Stimulated activated naive B cell treated with anti-CD40 and anti-IgM and Interleukin-4, amounts not matched to agents 10 μg/mL and 1 μg/mL and 100 μg/mL, for 72 hours (primary cell): ENCODE data around the gene TOX2.
A peak's percentile ranks its signal among the peaks of the same experiment; 100 is the strongest.

ENCODE experiments used
- ATAC-seq, 2 donors: fragments of 150-1000 bp; cut with Tn5 transposase; replicated peaks; 2 replicates each; pipeline ENCODE4 v1.10.0; 2021; ENCODE audit warnings: moderate library complexity in 1 of 2
- DNase-seq: peaks from one replicate; pipeline ENCODE4 v3.0.0; 2021
- H3K27ac Mint-ChIP-seq: one replicate; pipeline ENCODE4 v1.8.0; 2022; ENCODE audit warnings: mild to moderate bottlenecking, mixed read lengths
- H3K27me3 Mint-ChIP-seq, 2 donors: one replicate each; pipeline ENCODE4 v1.8.0; 2022; ENCODE audit warnings: mixed read lengths in 2 of 2
- H3K36me3 Mint-ChIP-seq, 2 donors: one replicate each; pipeline ENCODE4 v1.8.0; 2022; ENCODE audit warnings: mixed read lengths in 2 of 2, mild to moderate bottlenecking in 1 of 2
- H3K4me1 Mint-ChIP-seq, 2 donors: one replicate each; pipeline ENCODE4 v1.8.0; 2022; ENCODE audit warnings: mixed read lengths in 2 of 2, mild to moderate bottlenecking in 1 of 2
- H3K4me3 Mint-ChIP-seq, 2 donors: one replicate each; pipeline ENCODE4 v1.8.0; 2022; ENCODE audit warnings: mild to moderate bottlenecking in 2 of 2, mixed read lengths in 2 of 2, moderate library complexity in 1 of 2
- H3K9me3 Mint-ChIP-seq, 2 donors: one replicate each; pipeline ENCODE4 v1.8.0; 2022; ENCODE audit warnings: mixed read lengths in 2 of 2, mild to moderate bottlenecking in 1 of 2

The TOX2 gene

GRCh38 chr20:43988867-43989266 is 74.2 kb downstream of the TOX2 start:
- Mint-ChIP-seq H3K4me3 (no peak overlapping the region), H3K9me3 (peaks cover 0 to 2% of the 10 kb centered on the region in 2 donors), H3K27me3 (peaks cover 6 to 7% of the 10 kb centered on the region in 2 donors), H3K36me3 (no peaks in the 10 kb centered on the region), H3K4me1 (no peaks in the 10 kb centered on the region), H3K27ac (no peak overlapping the region)
- DNase-seq (no peak), ATAC-seq (no peak)

- Mint-ChIP-seq H3K4me1 (no peaks in the 10 kb centered on the region), H3K9me3 (peaks cover 0 to 4% of the 10 kb centered on the region in 2 donors), H3K4me3 (no peak overlapping the region), H3K36me3 (no peaks in the 10 kb centered on the region), H3K27me3 (peaks cover 7 to 18% of the 10 kb centered on the region in 2 donors), H3K27ac (no peak overlapping the region)
- DNase-seq, result no peak
- ATAC-seq, result no peak
Observed at GRCh38 chr20:43991261-43991660, 76.6 kb downstream of the TOX2 start.

GRCh38 chr20:43991982-43992381 is 77.3 kb downstream of the TOX2 start:
- H3K27me3 Mint-ChIP-seq, result peaks cover 7 to 23% of the 10 kb centered on the region in 2 donors

GRCh38 chr20:43992885-43993284 is 78.2 kb downstream of the TOX2 start:
- no peak overlapping the region for H3K4me3 Mint-ChIP-seq
- peaks cover 0 to 6% of the 10 kb centered on the region in 2 donors for H3K9me3 Mint-ChIP-seq
- H3K4me1 Mint-ChIP-seq, result no peaks in the 10 kb centered on the region
- H3K36me3 Mint-ChIP-seq, result no peaks in the 10 kb centered on the region
- no peak for ATAC-seq
- no peak for DNase-seq
- no peak overlapping the region for H3K27ac Mint-ChIP-seq
- peaks cover 7 to 20% of the 10 kb centered on the region in 2 donors for H3K27me3 Mint-ChIP-seq

More at GRCh38 chr20:43991982-43992381, 77.3 kb downstream of the TOX2 start:
- peaks cover 0 to 6% of the 10 kb centered on the region in 2 donors for H3K9me3 Mint-ChIP-seq
- DNase-seq, result no peak
- no peaks in the 10 kb centered on the region for H3K4me1 Mint-ChIP-seq
- no peak overlapping the region for H3K27ac Mint-ChIP-seq
- no peaks in the 10 kb centered on the region for H3K36me3 Mint-ChIP-seq
- H3K4me3 Mint-ChIP-seq, result no peak overlapping the region
- ATAC-seq, result no peak

GRCh38 chr20:43993560-43993959 is 78.9 kb downstream of the TOX2 start:
- H3K27ac Mint-ChIP-seq, result no peak overlapping the region

GRCh38 chr20:43994486-43995100 is 79.9 kb downstream of the TOX2 start:
- Mint-ChIP-seq H3K4me3 (no peak overlapping the region), H3K36me3 (no peaks in the 10 kb centered on the region), H3K27me3 (peaks cover 7 to 20% of the 10 kb centered on the region in 2 donors), H3K4me1 (no peaks in the 10 kb centered on the region), H3K27ac (no peak overlapping the region), H3K9me3 (peaks cover 0 to 6% of the 10 kb centered on the region in 2 donors)
- DNase-seq (no peak), ATAC-seq (no peak)

More at GRCh38 chr20:43993560-43993959, 78.9 kb downstream of the TOX2 start:
- Mint-ChIP-seq H3K36me3 (no peaks in the 10 kb centered on the region), H3K27me3 (peaks cover 7 to 20% of the 10 kb centered on the region in 2 donors), H3K9me3 (peaks cover 0 to 6% of the 10 kb centered on the region in 2 donors), H3K4me3 (no peak overlapping the region), H3K4me1 (no peaks in the 10 kb centered on the region)
- ATAC-seq, result no peak
- no peak for DNase-seq

- H3K9me3 Mint-ChIP-seq, result peaks cover 0 to 4% of the 10 kb centered on the region in 2 donors
- DNase-seq (no peak), ATAC-seq (no peak)
- H3K4me3 Mint-ChIP-seq, result no peak overlapping the region
- no peaks in the 10 kb centered on the region for H3K36me3 Mint-ChIP-seq
- no peak overlapping the region for H3K27ac Mint-ChIP-seq
- H3K27me3 Mint-ChIP-seq, result peaks cover 17 to 31% of the 10 kb centered on the region in 2 donors
- no peaks in the 10 kb centered on the region for H3K4me1 Mint-ChIP-seq
Observed at GRCh38 chr20:43995645-43996044, 81.0 kb downstream of the TOX2 start.

DNA sequence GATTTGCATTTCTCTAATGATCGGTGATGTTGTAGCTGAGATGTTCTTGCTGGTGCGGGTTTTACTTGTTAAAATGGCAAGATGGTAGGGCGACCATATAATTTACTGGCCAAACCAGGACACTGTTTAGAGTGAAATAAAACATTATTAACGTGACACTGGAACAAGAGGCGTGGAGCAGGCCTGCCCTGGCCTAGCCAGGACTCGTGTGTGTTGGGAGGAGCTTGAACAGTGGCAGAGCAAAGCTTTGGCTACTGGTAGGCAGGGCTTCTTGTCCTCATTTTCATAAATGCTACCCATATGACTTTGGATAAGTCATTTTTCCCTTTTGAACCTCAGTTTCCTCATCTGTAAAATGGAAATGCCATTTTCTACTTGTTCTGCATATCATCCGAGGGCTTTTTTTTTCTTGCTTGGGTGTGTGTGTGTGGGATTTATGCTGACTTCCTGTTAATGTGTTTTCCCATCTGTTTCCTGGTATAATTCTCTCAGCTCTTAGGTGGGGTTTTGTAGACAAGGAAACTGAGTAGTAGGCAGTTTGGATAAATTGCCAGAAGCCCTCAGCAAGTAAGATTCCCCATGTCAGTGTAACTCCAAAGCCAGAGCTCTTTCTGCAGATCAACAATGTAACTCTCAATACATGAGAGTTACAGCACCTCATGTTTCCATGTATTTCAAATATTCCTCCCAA is 81.7 kb downstream of the TOX2 start:
- ATAC-seq (no peak), DNase-seq (no peak)
- Mint-ChIP-seq H3K4me3 (no peak overlapping the region), H3K27me3 (peaks cover 19 to 33% of the 10 kb centered on the region in 2 donors), H3K27ac (no peak overlapping the region), H3K36me3 (no peaks in the 10 kb centered on the region), H3K4me1 (no peaks in the 10 kb centered on the region), H3K9me3 (peaks cover 0 to 4% of the 10 kb centered on the region in 2 donors)

DNA sequence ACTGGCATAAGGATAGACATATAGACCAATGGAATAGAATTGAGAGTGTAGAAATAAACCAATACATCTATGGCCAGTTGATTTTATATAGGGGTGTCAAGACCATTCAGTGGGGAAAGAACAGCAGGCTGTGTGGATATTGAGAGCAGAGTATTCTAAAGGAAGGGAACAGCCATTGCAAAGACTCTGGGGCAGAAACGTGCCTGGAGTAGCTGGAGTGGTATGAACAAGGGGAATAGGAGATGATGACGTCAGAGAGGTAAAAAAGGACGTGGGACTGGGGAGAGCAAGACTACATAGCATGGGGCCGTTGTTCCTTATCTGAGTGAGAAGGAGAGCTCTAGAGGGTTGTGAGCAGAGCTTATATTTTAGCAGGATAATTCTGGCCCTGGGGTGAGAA is 85.2 kb downstream of the TOX2 start:
- ATAC-seq (no peak), DNase-seq (no peak)
- Mint-ChIP-seq H3K36me3 (no peaks in the 10 kb centered on the region), H3K9me3 (peaks cover 0 to 4% of the 10 kb centered on the region in 2 donors), H3K4me3 (no peak overlapping the region), H3K27ac (no peak overlapping the region), H3K4me1 (peaks cover 4 to 6% of the 10 kb centered on the region in 2 donors), H3K27me3 (peaks cover 37 to 50% of the 10 kb centered on the region in 2 donors)

GRCh38 chr20:44001667-44002596 is 87.3 kb downstream of the TOX2 start:
- H3K27me3 Mint-ChIP-seq, result peaks cover 40% of the 10 kb centered on the region in 2 donors
- no peak overlapping the region for H3K4me3 Mint-ChIP-seq
- peaks cover 4 to 6% of the 10 kb centered on the region in 2 donors for H3K4me1 Mint-ChIP-seq
- no peaks in the 10 kb centered on the region for H3K36me3 Mint-ChIP-seq
- H3K27ac Mint-ChIP-seq, result no peak overlapping the region
- peak; percentile 48 to 81 for ATAC-seq
- no peaks in the 10 kb centered on the region for H3K9me3 Mint-ChIP-seq
- DNase-seq, result peak; percentile 8

- Mint-ChIP-seq H3K36me3 (no peaks in the 10 kb centered on the region), H3K27ac (no peak overlapping the region), H3K4me3 (no peak overlapping the region), H3K27me3 (peaks cover 38 to 40% of the 10 kb centered on the region in 2 donors), H3K9me3 (no peaks in the 10 kb centered on the region), H3K4me1 (peaks cover 4 to 6% of the 10 kb centered on the region in 2 donors)
- DNase-seq (no peak), ATAC-seq (no peak)
Observed at GRCh38 chr20:44002861-44003260, 88.2 kb downstream of the TOX2 start.

DNA sequence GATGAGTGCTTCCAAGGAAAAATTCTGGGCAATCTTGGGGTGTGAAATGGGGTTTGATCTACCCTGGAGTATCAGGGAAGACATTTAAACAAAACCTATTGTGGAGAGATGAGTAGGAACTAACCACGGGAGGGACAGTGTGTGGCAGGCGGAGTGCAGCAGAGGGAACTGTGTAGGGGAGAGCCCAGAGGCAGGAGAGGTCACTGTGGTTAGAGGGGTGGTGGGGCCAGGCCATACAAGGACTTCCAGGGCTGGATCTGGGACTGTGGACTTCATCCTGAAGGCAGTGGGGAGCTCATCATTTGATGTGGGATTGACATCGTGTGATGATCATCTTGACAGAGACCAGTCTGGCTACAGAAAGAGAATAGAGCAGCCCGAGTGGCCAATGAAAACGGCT is 89.0 kb downstream of the TOX2 start:
- ATAC-seq, result no peak
- peaks cover 38 to 40% of the 10 kb centered on the region in 2 donors for H3K27me3 Mint-ChIP-seq

DNA sequence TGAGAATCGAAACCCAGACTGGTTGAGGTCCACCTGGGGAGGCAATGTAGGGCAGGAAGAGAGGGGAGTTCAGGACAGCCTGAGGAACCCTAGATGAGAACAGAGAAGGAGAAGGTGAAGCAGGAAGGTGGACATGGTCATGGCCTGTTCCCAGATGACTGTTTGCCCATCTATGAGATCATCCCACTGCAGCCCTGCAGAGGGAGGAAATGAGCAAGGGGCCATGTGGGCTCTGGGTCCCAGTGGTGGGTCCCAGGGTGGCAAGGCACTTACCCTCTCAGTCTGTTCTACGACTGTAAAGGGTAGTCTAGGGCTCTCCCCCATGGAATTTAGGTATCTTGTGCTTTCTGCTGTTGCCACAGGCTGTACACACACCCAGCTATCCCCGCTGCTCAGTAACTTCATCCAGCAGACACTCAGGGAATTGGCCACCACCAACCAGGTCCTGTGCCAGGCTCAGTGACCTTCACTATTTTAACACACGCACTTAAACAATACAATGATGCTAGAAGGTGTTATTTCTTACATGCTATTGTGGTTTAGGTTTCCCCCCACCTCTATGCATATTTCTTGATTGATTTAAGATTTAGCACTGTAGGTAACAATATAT is 89.8 kb downstream of the TOX2 start:
- no peak for ATAC-seq
- Mint-ChIP-seq H3K4me1 (peaks cover 4 to 6% of the 10 kb centered on the region in 2 donors), H3K4me3 (no peak overlapping the region), H3K36me3 (no peaks in the 10 kb centered on the region), H3K9me3 (no peaks in the 10 kb centered on the region), H3K27me3 (peaks cover 38 to 40% of the 10 kb centered on the region in 2 donors), H3K27ac (no peak overlapping the region)
- DNase-seq, result no peak

More for the DNA sequence above, 89.0 kb downstream of the TOX2 start:
- Mint-ChIP-seq H3K27ac (no peak overlapping the region), H3K36me3 (no peaks in the 10 kb centered on the region), H3K4me3 (no peak overlapping the region), H3K9me3 (no peaks in the 10 kb centered on the region), H3K4me1 (peaks cover 4 to 6% of the 10 kb centered on the region in 2 donors)
- DNase-seq, result no peak

DNA sequence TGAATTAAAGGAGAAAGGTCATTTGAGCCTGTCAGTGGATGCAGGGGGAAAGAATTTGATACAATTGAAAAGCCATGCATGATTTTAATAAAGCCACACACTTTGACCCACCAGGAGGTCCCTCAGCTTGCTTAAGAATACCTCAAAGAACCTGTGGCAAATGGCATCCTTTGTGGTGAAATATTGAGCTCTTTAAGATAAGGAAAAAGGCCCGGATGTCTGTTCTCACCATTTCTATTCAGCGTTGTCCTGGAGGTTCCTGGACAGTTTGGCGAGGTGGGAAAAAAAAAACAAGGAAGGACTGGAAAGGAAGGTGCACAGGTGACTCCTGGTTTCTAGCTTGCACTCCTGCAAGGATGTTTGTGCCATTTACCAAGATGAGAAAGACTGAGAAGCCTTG is 91.0 kb downstream of the TOX2 start:
- Mint-ChIP-seq H3K27me3 (peaks cover 27 to 33% of the 10 kb centered on the region in 2 donors), H3K4me3 (no peak overlapping the region), H3K27ac (no peak overlapping the region), H3K4me1 (peaks cover 4 to 6% of the 10 kb centered on the region in 2 donors), H3K9me3 (no peaks in the 10 kb centered on the region), H3K36me3 (no peaks in the 10 kb centered on the region)
- DNase-seq (no peak), ATAC-seq (no peak)
